Measurements from ENCODE around the gene ZNF140. TPM values are rescaled to one million over a fixed set of nuclear protein-coding genes. Genes with fewer than 3 reads are reported as not detected.

ZNF140 gene
- polyA plus RNA-seq, 4 donors: 34.9 to 45.6 (median 43.1) TPM

DNA sequence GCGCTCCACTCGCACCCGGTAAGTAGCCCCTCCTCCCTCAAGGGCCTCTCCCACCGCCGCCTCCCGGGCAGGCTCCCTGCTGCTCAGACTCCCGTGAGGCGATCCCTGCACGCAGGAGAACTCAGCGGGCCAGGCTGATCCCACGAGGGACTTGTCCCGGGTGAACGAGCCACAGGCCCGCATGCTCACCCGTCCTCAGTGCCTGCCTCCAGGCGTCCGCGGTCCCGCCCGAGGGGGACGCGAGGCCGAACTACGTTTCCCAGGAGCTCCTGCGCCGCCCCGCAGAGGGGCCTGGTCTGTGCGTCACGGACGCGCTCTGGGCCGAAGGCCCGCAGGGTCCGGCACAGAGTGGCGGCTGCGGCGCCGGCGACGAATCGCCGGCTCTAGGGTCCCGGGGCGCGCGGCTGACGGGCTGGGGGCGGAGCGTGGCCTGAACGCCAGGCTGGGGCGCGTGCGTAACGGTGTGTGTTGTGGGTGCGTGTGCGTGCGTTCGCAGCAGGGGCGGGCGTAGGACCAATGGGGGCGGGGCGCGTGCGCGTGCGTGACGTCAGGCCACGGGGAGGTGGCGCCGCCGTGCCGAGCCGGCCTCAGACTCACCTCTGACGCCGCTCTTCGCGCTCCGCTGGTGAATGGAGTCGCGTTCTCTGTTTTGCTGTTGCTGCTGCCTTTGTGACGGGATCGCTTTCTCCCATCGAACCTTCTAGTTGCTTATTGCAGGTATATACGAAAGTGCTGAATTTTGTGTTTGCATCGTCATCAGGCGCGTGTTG lies 49.5 kb downstream of the ZNF140 start, which contains the start of the genes ZNF10 and ZNF891:
TSS of gene ZNF10 (plus strand) at position 590 of the 770 bp plus-strand sequence. CDS start 13,866 bp downstream, outside the sequence.
TSS of gene ZNF891 (minus strand) at position 237 of the 770 bp plus-strand sequence. CDS start 8,356 bp downstream, outside the sequence.
- DNase-seq (ENCODE audit: low read depth in 4 of 4, low spot score in 3 of 4): peak; percentile 86 to 89 (median 88)

DNA sequence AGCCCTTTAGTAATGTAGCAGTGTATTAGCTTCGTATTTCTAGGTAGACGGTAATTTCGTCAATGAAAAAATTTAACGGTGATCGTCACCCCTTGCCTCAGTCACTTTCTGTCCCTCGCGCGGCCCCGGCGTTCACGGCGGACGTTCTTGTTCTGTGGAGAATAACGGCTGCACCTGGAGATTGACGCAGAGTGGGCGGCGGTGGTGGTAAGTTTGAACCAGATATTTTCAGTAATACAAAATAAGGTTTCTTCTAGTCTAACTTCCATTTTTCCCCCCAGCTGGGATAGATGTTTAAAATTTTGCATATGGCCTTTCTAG lies 50.0 kb downstream of the ZNF140 start:
- peak in 1 of 4 donors; percentile 16 for DNase-seq (ENCODE audit: low read depth in 4 of 4, low spot score in 3 of 4)

DNA sequence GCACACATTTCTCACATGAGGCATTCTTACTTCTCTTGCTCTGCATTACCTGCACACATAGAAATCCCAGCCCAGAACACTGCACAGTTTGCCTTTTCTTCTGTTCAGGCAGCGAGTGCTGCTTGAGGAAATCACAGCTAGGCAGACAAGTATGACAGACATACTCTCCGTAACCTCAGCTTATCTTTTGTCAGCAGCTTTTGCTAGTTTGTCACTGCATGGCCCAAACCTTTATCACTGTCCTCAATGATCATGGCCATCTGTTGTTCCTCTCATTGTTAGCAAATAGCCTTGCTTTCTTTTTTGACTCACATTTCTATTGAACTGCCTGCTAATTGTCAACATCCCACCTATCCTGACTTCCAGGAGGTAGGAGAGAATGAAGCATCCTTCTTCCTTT lies 55.0 kb downstream of the ZNF140 start:
- no peak for DNase-seq (ENCODE audit: low read depth in 4 of 4, low spot score in 3 of 4)

DNA sequence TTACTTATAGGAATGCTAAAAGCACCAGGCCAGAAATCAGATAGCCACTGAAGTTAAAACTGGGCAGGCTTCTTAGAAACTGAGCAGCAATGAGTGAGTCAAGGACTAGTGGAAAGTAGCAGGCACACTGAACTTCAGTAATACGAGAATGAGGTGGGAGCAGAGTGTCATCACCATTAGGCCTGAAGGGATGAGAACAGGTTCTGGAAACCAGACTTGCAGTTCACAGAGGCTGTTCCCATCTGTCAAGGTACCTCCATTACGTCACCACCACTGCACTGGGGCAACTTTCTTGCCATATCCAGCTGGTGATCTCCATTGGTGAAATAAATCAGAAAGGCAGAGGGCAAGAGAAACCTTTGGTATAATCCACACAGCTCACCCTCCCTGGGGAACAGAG lies 65.3 kb downstream of the ZNF140 start:
- DNase-seq (ENCODE audit: low read depth in 4 of 4, low spot score in 3 of 4): no peak

DNA sequence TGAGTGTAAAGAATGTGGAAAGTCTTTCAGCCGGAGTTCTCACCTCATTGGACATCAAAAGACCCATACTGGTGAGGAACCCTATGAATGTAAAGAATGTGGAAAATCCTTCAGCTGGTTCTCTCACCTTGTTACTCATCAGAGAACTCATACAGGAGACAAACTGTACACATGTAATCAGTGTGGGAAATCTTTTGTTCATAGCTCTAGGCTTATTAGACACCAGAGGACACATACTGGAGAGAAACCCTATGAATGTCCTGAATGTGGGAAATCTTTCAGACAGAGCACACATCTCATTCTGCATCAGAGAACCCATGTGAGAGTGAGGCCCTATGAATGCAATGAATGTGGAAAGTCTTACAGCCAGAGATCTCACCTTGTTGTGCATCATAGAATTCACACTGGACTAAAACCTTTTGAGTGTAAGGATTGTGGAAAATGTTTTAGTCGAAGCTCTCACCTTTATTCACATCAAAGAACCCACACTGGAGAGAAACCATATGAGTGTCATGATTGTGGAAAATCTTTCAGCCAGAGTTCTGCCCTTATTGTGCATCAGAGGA lies 75.5 kb downstream of the ZNF140 start:
- DNase-seq (ENCODE audit: low read depth in 4 of 4, low spot score in 3 of 4): no peak

Other genes starting within 250 kb of the ZNF140 start
- gene CHFR, start 193.3 kb upstream of the ZNF140 start, polyA plus RNA-seq (ENCODE audit: insufficient read length in 4 of 4): 10 to 100 TPM; 16.6 to 26.6 (median 22.1) TPM
- gene ZNF605, start 124.6 kb upstream of the ZNF140 start, polyA plus RNA-seq (ENCODE audit: insufficient read length in 4 of 4): 10 to 100 TPM; 18.9 to 30.6 (median 25.1) TPM
- 10 to 100 TPM; 10.8 to 15.8 (median 12.2) TPM for gene ZNF26, start 94.6 kb upstream of the ZNF140 start, polyA plus RNA-seq (ENCODE audit: insufficient read length in 4 of 4)
- 10 to 100 TPM; 73.7 to 84.7 (median 75.7) TPM for gene ZNF84, start 43.4 kb upstream of the ZNF140 start, polyA plus RNA-seq (ENCODE audit: insufficient read length in 4 of 4)
- gene ZNF891, start 49.4 kb downstream of the ZNF140 start, polyA plus RNA-seq (ENCODE audit: insufficient read length in 4 of 4): 1 to 10 TPM; 3.6 to 7.6 (median 4.2) TPM
- 10 to 100 TPM; 14.3 to 26.9 (median 23.7) TPM for gene ZNF10, start 49.7 kb downstream of the ZNF140 start, polyA plus RNA-seq (ENCODE audit: insufficient read length in 4 of 4)
- 10 to 100 TPM; 23.2 to 43.9 (median 32.2) TPM for gene ZNF268, start 100.6 kb downstream of the ZNF140 start, polyA plus RNA-seq (ENCODE audit: insufficient read length in 4 of 4)
- gene ANHX, start 155.0 kb downstream of the ZNF140 start, polyA plus RNA-seq (ENCODE audit: insufficient read length in 4 of 4): under 1 TPM in 1 of 4 donors, not detected in 3; 0.11 TPM

All from left renal pelvis (tissue), 4 donors.